SK-N-MC (cell line): ENCODE data around the gene DHRS7C.

ENCODE experiments used
- DNase-seq: peaks from one replicate; pipeline ENCODE4 v3.0.0-alpha.2; 2011; ENCODE audit warnings: low read depth, low spot score
- H3K27ac ChIP-seq: fragments of 200-600 bp; sonication (generic); 2 replicates; pipeline ENCODE4 v1.5.1; 2016; ENCODE audit warnings: mixed run types
- H3K36me3 ChIP-seq: fragments of 200-600 bp; sonication (generic); 2 replicates; pipeline ENCODE4 v1.6.1; 2017; ENCODE audit warnings: antibody characterized with exemption, low read length, mixed read lengths; ENCODE audit not compliant: insufficient read depth
- H3K4me3 ChIP-seq: fragments of 200-600 bp; sonication (generic); 2 replicates; pipeline ENCODE4 v1.5.1; 2016
- H3K9ac ChIP-seq: fragments of 200-600 bp; sonication (generic); 2 replicates; pipeline ENCODE4 v1.8.0; 2017; ENCODE audit warnings: mixed run types, mixed read lengths; ENCODE audit not compliant: insufficient read length
- H3K9me3 ChIP-seq: fragments of 200-600 bp; sonication (generic); 2 replicates; pipeline ENCODE4 v1.6.1; 2017; ENCODE audit warnings: low read depth, mild to moderate bottlenecking, antibody characterized with exemption, low read length, moderate library complexity, mixed read lengths
- EZH2 ChIP-seq: fragments of 200-600 bp; sonication (generic); IDR thresholded peaks from one replicate; pipeline ENCODE4 v1.6.1; 2017; ENCODE audit warnings: antibody characterized with exemption
- FOXP2 ChIP-seq: optimal IDR thresholded peaks from 2 replicates; pipeline ENCODE3; 2011; ENCODE audit warnings: mild to moderate bottlenecking, moderate library complexity; ENCODE audit not compliant: insufficient read depth; ENCODE audit errors: extremely low read length, control extremely low read depth
- POLR2AphosphoS5 ChIP-seq: IDR thresholded peaks from 2 replicates; pipeline ENCODE4 v1.6.1; 2012; ENCODE audit warnings: mild to moderate bottlenecking, low read depth, low read length, borderline replicate concordance

Gene DHRS7C

DNA sequence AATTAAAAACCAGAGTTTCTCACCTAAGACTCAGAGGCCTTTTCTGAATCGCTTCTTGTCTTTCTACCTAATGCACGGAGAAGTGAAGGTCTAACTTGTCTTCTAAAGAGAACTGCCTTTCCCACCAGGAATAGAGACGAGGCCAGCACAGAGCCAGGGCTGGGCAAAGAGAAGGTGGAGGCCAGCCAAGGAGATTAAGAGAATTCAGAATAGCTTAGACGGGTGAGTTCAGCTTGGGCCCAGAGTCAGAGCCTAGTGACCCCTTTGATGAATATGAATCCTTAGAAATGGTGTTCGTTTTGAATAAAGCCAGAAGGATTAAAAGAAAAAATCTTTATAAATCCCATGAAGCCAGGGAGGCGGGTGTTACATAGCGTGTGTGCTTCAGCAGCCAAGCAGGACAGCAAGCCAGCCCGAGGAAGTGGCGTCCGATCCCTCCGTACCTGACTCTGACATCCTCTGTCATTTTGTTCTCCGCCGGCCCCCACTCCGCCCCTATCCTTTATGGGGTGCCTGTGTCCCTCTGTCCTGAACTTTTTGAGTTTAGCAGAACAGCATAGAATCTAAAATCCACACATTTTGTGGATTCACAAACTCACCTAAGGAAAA is 23.0 kb upstream of the DHRS7C start:
- Histone ChIP-seq H3K27ac (no peak overlapping the region), H3K36me3 (no peaks in the 10 kb centered on the region), H3K4me3 (no peak overlapping the region), H3K9me3 (no peaks in the 10 kb centered on the region), H3K9ac (no peak overlapping the region)
- TF ChIP-seq EZH2 (no peak), FOXP2 (no peak), POLR2AphosphoS5 (no peak)
- DNase-seq, result no peak

DNA sequence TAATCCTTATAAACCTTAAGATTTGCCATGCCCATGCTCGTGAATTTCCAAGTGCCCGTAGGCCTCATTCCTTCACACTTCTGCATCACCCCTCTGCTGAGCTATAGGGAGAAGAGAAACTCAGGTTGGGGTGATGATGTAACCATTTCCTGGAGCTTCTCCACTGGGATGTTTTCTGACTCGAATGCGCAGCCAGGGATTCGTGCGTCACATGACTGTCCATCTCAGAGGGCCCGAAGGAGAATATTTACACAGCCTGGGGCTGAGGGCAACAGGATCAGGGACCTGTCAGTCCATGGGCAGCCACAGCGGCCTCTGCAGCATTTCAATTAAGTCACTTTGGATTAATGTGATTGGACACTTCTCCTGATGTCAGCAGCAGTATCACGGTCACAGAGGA is 21.8 kb upstream of the DHRS7C start:
- H3K4me3 ChIP-seq, result no peak overlapping the region
- no peak for DNase-seq
- no peak for TF ChIP-seq FOXP2
- no peak for TF ChIP-seq EZH2
- TF ChIP-seq POLR2AphosphoS5, result no peak
- no peak overlapping the region for H3K9ac ChIP-seq
- H3K36me3 ChIP-seq, result no peaks in the 10 kb centered on the region
- H3K9me3 ChIP-seq, result no peaks in the 10 kb centered on the region
- H3K27ac ChIP-seq, result no peak overlapping the region

DNA sequence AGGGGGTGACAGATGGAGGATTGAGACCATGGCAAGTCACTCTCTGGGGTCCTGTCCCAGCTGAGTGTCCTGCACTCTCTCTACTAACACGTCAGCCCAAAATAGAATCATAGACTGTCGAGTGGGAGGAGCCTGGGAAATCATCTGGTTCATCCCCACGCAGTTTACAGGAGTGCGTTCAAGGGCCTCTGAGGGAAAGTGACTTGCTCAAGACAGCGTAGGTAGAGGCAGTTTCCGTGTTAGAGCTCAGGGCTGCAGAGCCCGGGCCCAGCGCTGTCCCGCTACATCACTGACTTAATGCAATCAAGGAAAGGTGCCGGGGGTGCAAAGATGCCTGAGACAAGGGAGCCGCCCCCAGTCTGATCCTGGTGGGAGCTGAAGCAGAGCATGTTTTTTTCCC is 20.1 kb upstream of the DHRS7C start:
- no peaks in the 10 kb centered on the region for H3K36me3 ChIP-seq
- no peaks in the 10 kb centered on the region for H3K9me3 ChIP-seq
- DNase-seq, result no peak
- no peak overlapping the region for H3K27ac ChIP-seq
- TF ChIP-seq EZH2, result no peak
- TF ChIP-seq POLR2AphosphoS5, result no peak
- no peak for TF ChIP-seq FOXP2
- no peak overlapping the region for H3K4me3 ChIP-seq
- H3K9ac ChIP-seq, result no peak overlapping the region

DNA sequence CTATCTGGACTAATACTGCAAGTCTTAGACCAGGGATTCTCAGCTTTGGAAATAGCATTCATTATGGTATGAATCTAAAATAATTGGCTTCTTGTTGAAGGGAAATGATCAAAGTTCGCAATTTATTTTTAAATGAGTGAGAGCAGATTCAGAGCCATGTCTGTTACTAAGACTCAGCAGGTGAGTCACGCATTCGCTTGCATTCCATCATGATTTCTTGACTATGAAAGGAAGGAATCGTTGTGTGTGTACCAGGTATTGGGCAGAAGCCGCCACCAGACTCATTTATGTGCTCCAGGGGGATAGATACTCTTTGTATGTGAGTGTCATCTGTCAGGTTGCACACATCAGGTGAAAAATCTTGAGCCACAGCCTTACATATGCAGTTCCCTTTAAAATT is 19.7 kb upstream of the DHRS7C start:
- TF ChIP-seq EZH2, result no peak
- TF ChIP-seq FOXP2, result no peak
- no peak for TF ChIP-seq POLR2AphosphoS5
- H3K4me3 ChIP-seq, result no peak overlapping the region
- no peak for DNase-seq
- no peaks in the 10 kb centered on the region for H3K36me3 ChIP-seq
- H3K9ac ChIP-seq, result no peak overlapping the region
- H3K9me3 ChIP-seq, result no peaks in the 10 kb centered on the region
- H3K27ac ChIP-seq, result no peak overlapping the region

DNA sequence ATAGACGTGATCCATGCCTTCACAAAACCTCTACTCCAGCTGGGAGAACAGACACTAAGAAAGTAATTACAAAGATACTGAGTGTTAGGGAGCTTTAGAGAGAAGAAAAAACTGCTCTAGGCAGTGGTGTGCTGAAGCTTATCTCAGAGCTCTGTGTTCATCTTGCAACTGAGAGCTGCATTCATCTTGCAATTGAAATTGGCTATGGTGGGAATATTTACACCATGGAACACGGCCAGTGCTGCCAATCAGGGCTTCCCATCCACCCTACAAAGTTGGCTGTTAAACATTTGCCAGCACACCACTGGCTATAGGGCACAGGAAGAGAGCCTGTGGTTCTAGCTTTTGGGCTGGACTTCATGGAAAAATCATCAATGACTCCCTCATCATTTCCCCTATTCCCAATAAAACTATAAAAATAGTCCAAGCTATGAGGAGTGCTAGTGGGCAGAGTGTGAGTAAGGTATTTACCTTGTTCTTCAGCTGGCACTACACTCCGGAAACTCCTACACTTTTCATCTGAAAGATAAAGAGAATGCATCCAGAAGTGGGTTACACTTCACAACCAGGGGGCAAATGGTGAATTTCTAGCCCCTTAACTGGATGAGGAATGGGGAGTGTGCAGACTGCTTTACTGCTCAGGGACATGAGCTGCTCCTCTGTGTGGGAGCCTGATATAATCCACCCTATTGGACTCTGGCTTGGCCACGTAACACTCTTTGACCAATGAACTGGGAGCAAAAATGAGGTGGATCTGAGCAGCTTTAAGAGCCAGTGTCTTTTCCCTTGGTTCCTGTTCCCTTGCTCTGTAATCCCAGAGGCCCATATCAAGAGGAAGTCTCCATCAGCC is 18.9 kb upstream of the DHRS7C start:
- Histone ChIP-seq H3K9me3 (no peaks in the 10 kb centered on the region), H3K27ac (no peak overlapping the region), H3K4me3 (no peak overlapping the region), H3K36me3 (no peaks in the 10 kb centered on the region), H3K9ac (no peak overlapping the region)
- TF ChIP-seq EZH2 (no peak), FOXP2 (no peak), POLR2AphosphoS5 (no peak)
- DNase-seq, result no peak

DNA sequence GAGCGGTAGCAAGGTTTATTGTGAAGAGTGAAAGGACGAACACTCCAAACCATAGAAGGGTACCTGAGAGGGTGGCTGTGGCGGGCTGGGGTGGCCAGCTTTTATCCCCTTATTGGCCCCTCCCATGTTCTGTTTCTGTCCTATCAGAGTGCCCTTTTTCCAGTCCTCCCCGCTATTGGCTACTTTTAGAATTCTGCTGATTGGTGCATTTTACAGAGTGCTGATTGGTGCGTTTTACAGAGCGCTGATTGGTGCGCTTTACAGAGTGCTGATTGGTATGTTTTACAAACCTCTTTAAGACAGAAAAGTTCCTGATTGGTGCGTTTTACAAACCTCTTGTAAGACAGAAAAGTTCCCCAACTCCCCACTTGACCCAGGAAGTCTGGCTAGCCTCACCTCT is 18.0 kb upstream of the DHRS7C start:
- no peak for DNase-seq
- H3K4me3 ChIP-seq, result no peak overlapping the region
- TF ChIP-seq EZH2 (no peak), POLR2AphosphoS5 (no peak), FOXP2 (no peak)
- no peaks in the 10 kb centered on the region for H3K9me3 ChIP-seq
- no peak overlapping the region for H3K9ac ChIP-seq
- H3K27ac ChIP-seq, result no peak overlapping the region
- no peaks in the 10 kb centered on the region for H3K36me3 ChIP-seq

DNA sequence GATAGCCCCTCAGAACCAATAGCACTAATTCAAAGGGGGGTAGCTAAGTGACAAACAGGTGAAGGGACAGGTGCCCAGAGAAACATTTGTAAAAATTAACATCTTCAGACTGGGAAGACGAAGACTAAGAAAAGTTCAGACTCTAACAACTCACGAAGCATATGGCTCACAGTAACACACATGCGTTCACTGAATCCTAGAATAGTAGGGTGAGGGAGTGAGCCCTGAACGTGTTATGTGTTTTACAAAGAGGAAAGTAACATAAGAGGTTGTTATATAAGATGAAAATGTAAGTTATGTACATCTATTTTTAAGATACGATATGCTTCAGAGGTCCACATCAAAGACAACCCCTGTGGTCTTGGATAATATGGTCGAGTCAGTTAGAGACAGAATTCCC is 15.3 kb upstream of the DHRS7C start:
- Histone ChIP-seq H3K36me3 (no peaks in the 10 kb centered on the region), H3K4me3 (no peak overlapping the region), H3K9ac (no peak overlapping the region), H3K9me3 (no peaks in the 10 kb centered on the region), H3K27ac (no peak overlapping the region)
- TF ChIP-seq EZH2 (no peak), FOXP2 (no peak), POLR2AphosphoS5 (no peak)
- DNase-seq, result no peak

DNA sequence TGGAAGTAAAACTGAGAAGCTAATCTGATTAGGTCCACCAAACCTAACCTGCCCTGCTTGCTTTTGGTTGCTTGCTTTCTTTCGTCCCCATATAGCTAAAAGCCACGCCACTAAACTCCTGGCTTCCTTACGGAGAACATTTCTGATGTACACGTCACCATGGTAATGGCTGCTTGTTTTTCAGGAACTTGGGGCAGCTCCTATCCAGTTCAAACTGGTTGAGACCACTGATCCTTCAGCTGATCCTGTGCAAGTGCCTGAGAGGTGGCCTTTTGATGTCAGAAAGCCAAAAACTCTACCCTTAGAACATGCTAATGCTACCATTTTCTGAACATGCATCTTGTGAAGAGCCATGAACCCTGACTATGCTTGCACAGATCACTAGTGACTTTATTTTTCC is 14.4 kb upstream of the DHRS7C start:
- Histone ChIP-seq H3K27ac (no peak overlapping the region), H3K9me3 (no peaks in the 10 kb centered on the region), H3K9ac (no peak overlapping the region), H3K36me3 (no peaks in the 10 kb centered on the region), H3K4me3 (no peak overlapping the region)
- no peak for DNase-seq
- TF ChIP-seq POLR2AphosphoS5, result no peak
- TF ChIP-seq FOXP2, result no peak
- no peak for TF ChIP-seq EZH2
